HG02678 (cell line): ENCODE measurements around the gene ALB.

Experiments used
- ATAC-seq: cut with Tn5 transposase; IDR thresholded peaks from one replicate; pipeline ENCODE4 v1.9.1; 2021; ENCODE audit warnings: mild to moderate bottlenecking, moderate library complexity; ENCODE audit not compliant: unreplicated experiment

Gene ALB

GRCh38 chr4:73429826-73430587 lies 25.9 kb downstream of the ALB start:
- ATAC-seq, result no peak

GRCh38 chr4:73431813-73432168 lies 27.7 kb downstream of the ALB start:
- ATAC-seq, result no peak

DNA sequence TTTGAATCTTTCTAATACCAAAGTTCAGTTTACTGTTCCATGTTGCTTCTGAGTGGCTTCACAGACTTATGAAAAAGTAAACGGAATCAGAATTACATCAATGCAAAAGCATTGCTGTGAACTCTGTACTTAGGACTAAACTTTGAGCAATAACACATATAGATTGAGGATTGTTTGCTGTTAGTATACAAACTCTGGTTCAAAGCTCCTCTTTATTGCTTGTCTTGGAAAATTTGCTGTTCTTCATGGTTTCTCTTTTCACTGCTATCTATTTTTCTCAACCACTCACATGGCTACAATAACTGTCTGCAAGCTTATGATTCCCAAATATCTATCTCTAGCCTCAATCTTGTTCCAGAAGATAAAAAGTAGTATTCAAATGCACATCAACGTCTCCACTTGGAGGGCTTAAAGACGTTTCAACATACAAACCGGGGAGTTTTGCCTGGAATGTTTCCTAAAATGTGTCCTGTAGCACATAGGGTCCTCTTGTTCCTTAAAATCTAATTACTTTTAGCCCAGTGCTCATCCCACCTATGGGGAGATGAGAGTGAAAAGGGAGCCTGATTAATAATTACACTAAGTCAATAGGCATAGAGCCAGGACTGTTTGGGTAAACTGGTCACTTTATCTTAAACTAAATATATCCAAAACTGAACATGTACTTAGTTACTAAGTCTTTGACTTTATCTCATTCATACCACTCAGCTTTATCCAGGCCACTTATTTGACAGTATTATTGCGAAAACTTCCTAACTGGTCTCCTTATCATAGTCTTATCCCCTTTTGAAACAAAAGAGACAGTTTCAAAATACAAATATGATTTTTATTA lies 28.3 kb downstream of the ALB start:
- no peak for ATAC-seq

DNA sequence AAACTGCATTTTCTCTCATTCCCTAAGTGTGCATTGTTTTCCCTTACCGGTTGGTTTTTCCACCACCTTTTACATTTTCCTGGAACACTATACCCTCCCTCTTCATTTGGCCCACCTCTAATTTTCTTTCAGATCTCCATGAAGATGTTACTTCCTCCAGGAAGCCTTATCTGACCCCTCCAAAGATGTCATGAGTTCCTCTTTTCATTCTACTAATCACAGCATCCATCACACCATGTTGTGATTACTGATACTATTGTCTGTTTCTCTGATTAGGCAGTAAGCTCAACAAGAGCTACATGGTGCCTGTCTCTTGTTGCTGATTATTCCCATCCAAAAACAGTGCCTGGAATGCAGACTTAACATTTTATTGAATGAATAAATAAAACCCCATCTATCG lies 29.1 kb downstream of the ALB start:
- ATAC-seq, result no peak

GRCh38 chr4:73434311-73434710 lies 30.2 kb downstream of the ALB start:
- ATAC-seq, result peak; percentile 66

- ATAC-seq, result no peak
Measured at GRCh38 chr4:73435984-73436383, 31.9 kb downstream of the ALB start, which contains the start of gene AFP. Gene AFP (plus strand): TSS chr4:73436221. CDS start chr4:73436263, 42 bp downstream.

- ATAC-seq, result no peak
Measured at GRCh38 chr4:73436674-73437557, 32.8 kb downstream of the ALB start.

- no peak for ATAC-seq
Measured at GRCh38 chr4:73437558-73437956, 33.5 kb downstream of the ALB start.

- no peak for ATAC-seq
Measured at GRCh38 chr4:73438048-73438447, 34.0 kb downstream of the ALB start.

DNA sequence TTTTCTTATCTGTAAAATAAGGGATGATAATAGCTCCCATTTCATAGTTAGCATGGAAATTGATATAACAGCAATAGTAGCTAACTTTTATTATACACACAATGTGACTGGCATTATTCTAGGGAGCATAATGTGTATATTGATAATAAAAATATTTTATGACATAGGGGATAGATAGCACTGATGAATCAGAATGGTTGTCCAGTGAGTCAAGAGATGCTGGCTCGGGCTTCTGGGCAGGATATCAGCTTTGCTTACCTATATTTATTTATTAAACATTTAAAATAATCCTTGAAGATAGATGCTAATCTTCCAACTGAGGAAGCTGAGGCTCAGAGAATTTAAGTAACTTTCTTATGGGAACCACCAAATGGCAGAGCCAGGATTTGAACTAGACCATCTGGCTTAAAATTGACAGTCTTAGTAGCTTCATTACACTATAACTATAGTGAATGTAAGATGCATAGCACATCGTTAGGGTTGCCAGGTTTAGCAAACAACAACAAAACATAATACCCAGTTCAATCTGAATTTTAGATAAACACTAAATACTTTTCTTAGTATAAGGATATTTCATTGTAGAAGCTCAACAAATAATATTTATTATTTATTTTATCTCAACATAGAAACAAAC lies 34.6 kb downstream of the ALB start:
- no peak for ATAC-seq

GRCh38 chr4:73439445-73439844 lies 35.4 kb downstream of the ALB start:
- ATAC-seq, result no peak

DNA sequence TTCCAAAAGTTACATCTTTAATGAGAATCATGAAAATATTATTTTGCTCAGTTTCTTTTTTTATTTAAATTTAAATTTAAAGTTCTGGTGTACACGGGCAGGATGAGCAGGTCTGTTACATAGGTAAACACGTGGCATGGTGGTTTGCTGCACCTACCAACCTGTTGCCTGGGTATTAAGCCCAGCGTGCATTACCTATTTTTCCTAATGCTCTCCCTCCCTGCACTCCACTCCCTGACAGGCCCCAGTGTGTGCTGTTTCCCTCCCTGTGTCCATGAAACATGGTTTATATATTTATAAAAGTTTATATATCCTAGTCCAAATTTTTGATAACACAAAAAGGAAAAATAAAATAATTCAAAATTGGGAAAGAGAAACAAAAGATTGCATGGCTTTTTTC lies 35.9 kb downstream of the ALB start:
- no peak for ATAC-seq

- ATAC-seq, result no peak
Measured at GRCh38 chr4:73440653-73441052, 36.6 kb downstream of the ALB start.

DNA sequence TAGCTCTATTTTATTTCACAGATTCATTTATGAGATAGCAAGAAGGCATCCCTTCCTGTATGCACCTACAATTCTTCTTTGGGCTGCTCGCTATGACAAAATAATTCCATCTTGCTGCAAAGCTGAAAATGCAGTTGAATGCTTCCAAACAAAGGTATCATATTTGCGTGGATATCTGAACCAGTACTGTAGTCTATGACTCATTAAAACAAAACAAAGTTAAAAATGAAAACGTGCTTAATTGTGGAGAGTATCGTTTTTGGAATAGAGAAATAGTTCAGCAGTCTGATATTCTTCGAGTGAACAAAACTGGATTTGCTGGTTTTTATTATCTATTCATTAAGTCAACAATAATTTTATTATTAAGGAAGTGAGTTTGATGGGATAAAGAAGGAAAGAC lies 38.2 kb downstream of the ALB start:
- ATAC-seq, result no peak

DNA sequence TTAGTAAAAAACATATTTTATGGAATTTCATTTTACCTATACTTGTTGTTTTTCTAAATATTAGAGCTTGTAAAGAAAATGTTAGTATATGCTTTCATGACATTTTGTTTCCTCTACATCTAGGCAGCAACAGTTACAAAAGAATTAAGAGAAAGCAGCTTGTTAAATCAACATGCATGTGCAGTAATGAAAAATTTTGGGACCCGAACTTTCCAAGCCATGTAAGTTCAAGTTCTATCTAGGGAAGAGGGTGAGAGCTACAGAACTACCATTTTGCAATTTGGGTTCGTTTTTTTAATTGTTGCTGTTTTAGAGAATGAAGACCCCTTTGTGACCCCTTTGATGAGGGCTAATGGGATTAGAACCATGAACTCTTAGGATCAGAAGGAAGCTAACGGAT lies 39.1 kb downstream of the ALB start:
- ATAC-seq, result no peak

- no peak for ATAC-seq
Measured at GRCh38 chr4:73445383-73446335, 41.6 kb downstream of the ALB start.

GRCh38 chr4:73446336-73446938 lies 42.4 kb downstream of the ALB start:
- ATAC-seq, result peak; percentile 99

GRCh38 chr4:73447671-73448070 lies 43.6 kb downstream of the ALB start:
- no peak for ATAC-seq
